Inflammatory macrophage treated with lipopolysaccharide for 4 hours (primary cell): Measurements from ENCODE around the gene GPC3.
"Not testable (repeated sequence)": the region's sequence is repeated elsewhere in the genome, so short reads cannot be mapped to it uniquely, and the experiment has no call there.

ENCODE experiments used
- DNase-seq: peaks from one replicate; pipeline ENCODE4 v3.0.0-alpha.2; 2020

GPC3 gene

DNA sequence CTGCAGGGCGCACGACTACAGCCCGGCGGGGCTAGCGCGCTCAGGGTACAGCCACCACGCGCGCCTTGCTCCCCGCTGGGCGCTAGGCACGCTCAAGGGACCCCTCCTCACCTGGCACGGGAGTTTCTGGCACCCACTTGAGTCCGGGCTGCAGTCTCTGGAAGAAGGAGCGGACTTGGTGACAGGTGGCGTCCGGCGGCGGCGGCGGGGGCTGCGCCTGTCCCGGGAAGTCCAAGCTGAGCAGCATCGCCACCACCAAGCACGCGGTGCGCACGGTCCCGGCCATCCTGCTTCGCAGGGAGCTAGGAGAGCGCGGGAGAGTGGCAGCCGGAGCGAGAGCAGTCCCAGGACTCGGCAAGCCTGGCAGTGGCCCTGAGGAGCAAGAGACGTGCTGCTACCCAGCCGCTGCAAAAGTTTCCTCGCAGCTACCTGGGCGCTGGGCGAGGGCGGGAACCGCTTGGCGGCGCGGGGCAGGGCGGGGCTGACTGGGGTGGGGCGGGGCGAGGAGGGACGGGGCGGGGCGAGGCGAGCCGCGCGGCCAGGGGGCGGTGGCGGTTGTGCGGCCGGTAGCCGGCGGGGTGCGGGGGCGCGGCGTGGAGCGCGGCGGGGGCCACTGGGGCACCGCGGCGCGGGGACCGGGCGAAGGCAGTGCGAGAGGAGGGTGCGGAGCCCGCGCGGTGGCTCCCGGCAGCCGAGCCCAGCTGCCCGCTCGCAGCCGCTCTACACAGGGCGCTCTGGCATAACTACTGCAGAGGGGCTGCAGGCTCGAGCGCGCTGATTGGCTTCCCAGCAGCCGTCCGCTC lies at the start of gene GPC3:
Gene GPC3 (minus strand): TSS at position 431 of the 803 bp plus-strand sequence.
- DNase-seq, result no peak

DNA sequence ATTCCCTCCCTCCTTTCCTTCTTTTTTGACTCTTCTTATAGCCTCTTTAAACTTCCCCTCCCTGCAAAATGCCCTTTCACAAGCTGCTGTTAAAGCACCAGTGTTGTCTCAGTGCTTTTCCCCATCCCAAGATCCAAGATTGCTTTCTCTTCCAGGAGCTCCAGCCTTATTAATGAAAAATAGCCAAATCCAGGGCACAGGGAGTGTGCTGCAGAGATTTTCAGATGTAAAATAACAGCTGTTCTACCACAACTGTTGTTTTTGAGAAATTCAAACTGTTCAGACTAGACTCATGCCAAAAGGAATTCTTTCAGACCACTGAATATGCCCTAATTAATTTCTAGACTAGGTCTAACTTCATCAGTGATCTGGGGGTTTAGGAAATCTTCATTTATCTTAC lies 47.0 kb upstream of the GPC3 start:
- no peak for DNase-seq

DNA sequence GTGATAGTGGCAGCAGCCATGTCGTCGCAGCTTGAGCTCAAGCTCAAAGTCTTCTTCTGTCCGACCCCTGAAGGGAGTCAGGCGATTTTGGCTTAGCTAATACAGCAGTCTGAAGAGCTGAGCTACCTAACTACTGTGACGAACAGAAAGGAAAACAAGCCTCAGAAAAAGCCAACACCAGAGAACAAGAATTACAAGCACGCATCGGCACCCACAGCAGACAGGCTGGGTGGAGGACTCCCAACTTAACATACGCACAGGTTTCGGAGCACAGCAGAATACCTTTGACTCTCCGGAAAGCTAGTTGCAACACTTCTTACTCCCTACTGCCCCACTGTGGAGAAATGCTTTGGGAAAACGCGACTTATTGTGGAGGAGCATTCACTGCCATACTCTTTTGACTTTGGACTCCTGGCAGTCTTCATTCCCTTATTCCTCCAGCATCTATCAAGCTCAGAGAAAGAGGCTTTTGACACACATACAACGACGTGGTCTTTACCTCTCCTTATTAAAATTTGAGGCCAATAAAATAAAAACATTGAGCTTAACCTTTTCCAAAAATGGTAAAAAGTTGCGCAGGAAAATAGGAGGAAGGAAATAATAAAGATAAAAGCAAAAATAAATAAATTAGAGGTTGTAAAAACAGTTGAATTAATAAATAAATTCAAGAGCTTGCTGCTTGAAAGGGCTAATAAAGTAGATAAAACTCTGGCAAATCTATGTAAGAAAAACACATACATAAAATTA lies 41.3 kb upstream of the GPC3 start:
- no peak for DNase-seq

DNA sequence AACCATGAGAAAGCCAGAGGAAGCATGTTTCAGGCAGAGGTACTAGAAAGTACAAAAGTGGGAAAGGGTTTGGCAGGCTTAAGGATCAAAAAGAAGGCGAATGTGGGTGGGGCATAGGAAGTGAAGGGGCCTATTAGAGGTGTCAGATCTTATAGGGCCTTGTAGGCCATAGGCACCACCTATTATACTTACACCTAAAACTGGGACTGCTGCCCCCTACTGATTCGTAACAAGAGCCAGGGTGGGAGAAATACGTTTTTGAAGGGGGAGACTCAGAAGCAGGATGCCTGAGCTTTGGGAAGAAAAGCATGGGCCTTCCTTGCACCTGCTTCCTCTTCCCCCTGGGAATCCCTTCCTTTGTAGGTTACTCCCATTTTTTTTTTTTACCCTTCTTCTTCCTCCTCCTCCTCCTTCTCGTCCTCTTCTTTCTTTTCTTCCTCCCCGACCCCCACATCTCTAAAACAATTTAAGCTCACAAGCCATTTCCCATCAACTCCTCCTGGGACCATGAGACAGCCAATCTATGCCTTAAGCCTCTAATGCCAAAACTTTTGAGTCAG lies 40.7 kb upstream of the GPC3 start:
- no peak for DNase-seq

DNA sequence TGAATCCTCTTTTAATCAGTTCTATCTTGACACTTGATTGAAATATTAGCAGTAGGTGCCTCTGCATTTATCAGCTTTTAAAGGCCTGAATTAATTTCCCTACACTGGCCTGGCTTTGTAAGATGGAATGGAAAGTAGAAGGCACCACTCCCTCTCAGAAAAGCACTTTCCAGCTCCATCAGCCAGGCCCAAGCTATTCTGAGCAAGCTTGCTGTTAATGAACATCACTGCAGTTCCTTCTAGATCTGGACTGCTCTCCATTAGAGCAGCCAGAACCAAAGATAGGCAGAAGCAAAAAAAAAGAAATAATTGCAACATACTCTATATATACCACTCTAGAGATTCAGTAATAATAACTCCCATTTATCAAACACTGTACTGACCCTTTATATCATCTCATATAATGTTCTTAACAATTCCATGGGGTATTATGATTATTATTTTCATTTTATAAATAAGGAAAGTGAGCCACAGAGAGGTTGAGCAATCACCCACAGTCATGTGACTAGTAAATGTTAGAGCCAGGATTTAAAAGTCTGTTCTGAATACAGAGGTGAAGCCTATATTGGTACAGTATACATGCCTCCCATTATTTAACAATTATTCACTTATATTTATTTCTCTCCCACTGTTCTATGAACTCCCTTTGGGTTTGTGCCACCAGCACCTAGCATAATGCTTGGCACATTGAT lies 39.4 kb upstream of the GPC3 start:
- no peak for DNase-seq

DNA sequence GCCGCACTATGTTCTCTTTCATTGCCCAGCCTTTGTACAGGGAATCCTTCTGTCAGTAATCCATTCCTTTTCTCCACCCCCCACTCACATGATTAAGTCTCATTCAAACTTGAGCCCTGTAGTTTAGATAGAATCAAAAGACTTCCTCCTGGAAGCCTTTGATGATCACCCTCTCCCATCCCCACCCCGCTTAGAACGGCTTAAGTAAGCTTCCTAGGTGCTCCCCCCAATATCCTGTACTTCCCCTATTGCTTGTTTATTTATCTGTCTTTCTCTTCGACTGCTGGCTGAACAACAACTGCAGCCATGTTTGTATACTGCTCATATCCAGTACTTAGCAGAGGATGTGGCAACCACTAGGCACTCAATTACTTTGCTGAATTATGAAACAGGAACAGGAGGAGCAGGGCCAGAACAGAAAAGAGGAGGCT lies 38.5 kb upstream of the GPC3 start:
- peak; percentile 28 for DNase-seq

DNA sequence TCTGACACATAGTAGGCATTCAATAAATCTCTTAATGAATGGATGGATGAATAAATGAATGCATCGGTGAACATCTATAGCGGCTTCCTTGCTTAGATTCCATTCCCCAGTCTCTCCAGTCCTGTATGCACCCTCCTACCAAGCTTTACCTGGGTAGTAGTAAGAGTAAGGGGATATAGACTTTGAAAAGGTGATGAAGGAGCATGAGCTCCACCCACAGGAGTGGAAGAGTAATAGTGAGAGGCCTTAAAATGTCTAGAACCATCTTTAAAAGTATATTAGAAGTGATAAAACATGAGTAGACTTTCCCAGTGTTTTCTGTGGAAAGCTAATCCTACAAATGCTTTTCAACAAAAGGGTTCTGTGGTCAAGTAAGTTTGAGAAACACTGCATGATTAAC lies 35.5 kb upstream of the GPC3 start:
- no peak for DNase-seq

DNA sequence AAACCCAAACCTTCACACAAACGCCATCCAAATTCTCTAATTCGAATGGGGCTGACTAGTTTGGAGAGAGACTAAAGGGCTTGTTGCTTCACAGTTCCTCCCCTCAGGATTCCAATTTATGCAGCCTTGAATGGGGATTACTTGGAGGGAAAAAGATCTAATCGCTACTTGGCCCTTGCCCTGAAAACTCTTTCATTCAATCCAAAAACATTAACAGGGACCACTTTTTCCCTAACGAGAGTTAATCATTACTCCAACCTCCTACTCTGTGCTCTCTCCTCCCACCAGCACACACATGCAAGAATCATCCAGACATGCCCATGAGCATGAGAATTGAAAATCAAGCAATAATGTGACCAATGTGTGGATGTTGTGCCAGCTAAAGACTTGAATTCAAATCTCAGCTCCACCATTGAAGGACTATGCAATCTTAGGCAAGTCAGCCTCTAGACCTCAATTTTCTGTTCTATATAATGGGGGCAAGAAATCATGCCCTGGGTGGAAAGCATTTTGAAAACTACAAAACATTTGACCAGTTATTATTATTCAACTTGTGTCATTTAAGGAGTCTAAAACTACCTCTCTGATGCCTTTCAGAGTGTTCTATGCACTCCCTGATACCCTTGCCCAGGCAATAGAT lies 34.3 kb upstream of the GPC3 start:
- no peak for DNase-seq

DNA sequence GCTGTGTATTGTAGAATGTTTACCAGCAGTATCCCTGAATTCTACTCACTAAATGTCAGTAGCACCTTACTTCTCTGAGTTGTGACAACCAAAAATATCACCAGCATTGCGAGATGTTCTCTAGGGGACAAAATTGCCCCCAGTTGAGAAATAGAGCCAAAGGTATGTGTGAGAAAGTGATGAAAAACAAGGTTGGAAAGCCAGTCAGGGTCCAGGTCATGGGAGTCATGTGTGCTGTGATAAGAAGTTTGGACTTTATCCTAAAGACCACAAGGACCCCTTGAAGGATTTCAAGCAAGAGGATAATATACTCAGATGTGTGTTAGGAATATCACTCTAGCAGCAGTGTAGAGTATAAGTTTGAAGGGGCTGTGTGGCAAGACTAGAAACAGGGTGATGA lies 30.9 kb upstream of the GPC3 start:
- not testable (repeated sequence) for DNase-seq

DNA sequence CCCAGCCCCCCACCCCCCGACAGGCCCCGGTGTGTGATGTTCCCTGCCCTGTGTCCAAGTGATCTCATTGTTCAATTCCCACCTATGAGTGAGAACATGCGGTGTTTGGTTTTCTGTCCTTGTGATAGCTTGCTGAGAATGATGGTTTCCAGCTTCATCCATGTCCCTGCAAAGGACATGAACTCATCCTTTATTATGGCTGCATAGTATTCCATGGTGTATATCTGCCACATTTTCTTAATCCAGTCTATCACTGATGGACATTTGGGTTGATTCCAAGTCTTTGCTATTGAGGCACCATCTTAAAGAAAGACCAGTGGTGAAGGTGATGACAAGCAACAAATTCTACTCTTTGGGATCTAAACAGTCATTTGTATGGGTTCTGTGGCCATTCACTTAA lies 30.1 kb upstream of the GPC3 start:
- not testable (repeated sequence) for DNase-seq

DNA sequence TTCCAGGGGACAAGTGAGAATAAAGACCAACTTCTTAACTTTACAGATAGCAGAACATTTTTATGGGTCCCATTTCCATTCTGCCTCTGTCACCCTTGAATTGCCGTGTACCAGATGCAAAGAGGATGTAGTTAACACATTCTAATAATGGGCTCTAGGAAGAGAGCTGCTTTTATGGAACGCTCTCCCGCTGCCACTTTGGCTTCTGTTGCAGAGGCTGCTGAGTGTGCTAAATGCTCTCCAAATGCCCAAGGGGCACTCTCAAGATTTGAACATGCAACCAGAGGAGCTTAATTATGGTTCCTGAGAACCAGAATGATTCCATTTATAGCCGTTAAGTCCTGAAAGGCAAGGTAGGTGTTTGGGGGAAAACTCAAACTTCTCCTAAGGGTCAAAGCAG lies 28.1 kb upstream of the GPC3 start:
- no peak for DNase-seq

DNA sequence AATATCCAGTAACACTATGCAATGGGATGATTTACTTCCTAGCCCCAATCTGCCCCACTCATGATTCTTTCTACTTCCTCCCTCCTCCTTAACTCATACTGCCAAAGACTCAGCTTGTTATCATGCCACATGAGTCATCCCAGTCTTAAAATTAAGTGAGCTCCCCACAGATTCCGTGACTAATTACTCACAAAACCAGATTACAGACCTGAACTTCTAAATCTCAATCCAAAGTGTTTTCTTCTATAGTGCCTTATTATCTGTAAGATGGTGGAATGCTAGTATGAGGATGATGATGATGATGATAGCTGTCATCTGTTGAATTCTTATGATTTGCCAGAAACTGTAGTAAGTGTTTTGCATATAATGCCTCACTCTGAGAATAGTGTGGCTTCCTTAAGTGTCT lies 27.7 kb upstream of the GPC3 start:
- no peak for DNase-seq

DNA sequence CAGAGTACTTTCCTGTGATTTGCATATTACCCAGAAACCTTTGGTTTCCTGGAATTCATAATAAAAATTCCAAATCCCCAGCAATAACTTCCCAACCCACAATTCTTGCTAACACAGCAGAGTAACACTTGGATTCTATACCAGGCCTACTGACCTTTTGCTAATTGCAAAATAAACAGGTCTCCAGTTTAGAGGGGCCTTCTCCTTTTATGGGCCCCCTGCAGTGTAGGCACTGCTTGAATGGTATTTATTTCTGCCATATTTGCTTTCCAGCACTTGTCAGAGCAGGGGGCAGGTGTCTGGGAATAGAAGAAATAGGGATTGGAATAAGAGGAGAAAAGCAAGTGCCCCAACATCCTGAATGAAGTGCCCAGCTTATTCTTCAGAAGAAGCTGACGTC lies 25.3 kb upstream of the GPC3 start:
- no peak for DNase-seq

DNA sequence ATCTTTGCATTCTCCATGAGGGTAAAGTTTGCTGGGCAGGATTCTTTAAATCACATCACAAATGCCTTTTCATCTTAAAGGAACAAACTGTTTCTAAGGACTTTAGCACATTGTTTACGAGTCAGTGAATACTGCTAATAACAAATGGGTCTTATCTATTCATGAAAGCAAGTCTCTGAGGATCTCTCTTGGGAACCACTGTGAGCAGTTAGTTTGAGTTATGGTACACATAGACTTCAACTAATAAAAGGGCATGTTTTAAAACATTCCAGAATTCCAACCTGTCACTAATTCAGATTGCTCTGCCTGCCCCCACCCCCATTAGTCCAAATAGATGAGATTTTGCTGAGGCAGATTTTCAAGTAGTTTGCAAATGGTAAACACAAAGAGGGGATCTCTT lies 22.3 kb upstream of the GPC3 start:
- DNase-seq, result no peak

DNA sequence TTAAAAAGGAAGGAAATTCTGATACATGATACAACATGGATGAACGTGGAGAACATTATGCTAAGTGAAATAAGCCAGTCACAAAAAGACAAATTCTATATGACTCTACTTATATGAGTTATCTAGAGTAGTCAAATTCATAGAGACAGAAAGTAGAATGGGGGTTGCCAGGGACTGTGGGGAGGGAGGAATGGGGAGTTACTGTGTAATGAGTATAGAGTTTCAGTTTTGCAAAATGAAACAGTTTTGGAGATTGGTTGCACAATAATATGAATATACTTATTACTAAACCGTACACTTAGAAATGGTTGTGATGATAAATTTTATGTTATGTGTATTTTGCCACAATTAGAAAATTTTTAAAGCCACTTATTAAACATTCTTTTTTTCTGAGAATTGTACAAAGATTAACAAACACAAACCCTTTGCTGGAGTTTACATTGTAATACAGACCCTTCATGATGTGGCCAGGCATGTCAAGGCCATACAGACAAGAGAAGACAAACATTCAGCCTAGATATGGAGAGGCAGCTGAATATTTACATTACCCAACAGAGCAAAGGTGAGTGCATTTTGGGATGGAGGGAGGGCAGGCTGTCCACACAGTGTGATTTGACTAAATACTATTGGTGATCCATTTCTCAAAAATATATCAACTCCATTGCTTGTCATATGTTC lies 21.2 kb upstream of the GPC3 start:
- DNase-seq, result peak; percentile 0

DNA sequence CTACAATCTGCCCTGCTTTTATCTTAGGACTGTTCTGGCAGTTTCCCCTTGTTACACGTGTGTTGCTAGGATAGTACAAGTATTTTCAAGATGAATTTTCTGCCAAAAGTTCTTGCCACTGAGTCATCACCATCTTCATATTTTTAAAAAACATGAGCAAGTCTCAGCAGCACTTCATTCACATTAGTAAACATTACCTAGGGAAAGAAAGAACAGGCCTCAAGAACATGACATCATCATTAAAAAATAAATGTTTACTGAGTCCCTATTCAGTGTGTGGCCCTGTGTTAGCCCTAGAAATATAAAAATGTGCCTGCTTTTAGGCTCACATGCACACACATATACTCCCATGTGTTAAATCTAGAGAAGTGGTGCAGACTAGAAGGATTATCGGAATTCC lies 18.7 kb upstream of the GPC3 start:
- DNase-seq, result no peak

DNA sequence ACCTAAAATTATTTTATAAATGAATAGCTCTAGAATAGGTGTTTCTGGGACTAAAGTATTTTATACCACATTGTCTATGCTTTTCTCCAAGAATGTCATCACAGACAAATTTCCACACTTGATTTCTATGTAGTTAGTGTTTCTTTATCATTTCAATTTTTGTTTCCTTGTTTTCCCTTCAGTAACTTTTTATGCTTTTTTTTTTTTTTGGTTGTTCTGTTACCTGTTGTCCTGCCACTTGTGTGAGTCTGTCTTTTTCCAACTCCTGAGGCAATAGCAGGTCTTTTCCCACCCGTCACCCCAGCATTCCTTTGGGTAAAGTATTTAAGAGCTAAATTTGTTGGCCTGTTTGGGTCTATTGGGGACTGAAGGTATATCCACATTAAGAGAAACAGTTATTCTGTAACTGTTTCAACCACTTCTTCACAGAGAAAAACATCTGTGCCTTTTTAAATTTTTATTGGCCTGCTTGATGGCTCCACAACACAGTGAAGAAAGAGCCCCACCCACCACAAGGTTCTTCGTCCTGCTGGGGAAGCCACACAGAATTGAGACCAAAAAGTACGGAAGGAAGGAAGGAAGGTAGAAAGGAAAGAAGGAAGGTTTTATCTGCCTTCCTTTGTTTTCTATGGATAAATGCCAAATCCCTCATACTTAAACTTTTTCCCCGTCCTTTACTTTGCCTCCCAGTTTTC lies 17.7 kb upstream of the GPC3 start:
- no peak for DNase-seq

DNA sequence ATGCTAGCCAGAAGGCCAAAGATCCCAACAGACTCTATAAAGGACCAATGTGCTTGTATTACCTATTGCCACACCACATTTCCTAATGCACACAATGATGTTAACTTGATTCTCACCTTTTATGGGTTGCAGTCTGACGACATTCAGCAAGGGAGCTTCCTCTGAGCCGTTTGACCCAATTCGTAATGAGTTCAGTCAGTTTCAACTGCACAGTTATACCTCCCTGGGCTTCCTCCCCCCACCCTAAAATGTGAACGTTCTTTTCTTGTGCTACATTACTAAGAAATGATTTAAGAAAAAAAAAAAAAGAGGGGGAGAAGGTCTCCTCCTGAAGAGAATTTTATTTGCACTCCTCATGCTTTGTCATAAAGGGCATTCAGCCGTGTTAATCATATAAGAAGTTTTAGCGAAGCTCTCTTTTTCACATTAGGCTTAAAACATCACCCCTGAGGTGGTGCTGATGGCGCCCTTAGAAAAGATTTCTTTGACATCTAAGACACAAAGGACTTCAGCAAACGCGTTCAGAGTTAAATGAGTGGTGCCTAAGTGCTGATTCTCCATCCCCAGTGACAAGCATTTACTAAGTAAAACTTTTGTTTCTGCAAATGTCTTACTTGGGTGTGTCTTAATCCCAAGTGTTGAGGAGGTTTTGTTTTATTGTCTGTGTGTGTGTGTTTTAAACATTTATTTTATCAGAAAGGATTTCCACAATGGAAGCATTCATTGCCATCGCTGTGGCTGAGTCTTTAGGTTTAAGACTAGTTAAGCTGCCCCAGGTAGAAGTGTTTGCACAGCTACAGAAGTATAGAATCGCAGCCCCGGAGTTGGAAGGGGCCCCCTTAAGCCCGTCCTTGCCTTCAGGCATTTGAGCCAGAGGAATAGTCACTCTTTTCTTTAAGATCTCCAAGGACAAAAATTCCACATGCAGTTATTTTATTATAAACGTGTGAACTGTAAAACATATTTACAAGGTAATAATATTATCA lies 15.2 kb upstream of the GPC3 start:
- DNase-seq, result no peak

DNA sequence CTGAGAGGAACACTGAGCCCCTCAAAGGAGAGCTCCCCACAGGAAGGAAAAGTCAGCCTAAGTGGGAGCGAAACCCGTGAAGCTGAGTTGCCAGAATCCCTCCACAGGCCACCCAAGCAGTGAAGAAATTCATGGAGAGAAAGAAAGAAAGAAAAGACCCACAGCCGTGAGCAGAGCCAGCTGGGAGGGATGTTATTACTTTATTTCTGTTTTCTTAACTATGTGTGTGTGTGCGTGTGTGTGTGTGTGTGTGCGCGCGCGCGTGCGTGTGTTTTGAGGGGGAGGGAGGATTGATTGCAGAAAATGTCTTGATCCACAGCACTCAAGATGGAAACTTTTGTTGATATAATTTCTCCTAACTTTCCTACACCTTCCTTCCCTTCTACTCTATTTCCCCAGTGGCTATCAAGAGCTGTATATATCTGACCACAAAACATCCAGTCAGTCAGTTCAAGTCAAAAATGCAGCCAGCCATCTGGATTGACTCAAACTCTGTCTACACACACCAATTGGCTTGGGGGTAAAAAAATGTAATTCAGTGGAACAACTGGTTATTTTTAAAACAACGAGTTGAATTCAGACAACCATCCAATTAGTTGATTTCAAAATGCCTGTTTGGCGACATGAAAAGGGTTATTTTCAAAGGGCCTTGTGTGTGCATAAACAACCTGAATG lies 13.8 kb upstream of the GPC3 start:
- DNase-seq, result no peak

DNA sequence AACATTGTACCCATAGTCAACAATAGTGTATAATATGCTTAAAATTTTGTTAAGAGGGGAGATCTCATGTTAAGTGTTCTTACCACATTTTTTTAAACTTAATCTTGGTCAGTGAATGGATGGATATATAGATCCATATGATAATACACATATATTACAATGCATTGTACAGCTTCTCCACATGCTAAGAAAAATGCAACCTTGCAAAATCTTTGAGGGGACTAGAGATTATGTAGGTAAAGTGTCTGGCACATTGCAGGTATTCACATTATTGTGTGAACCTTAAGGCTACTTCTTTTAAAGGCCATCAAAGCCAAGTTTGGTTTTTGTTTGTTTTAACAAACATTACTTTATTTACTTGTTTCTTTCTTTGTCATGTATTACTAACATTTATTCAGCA lies 10.4 kb upstream of the GPC3 start:
- DNase-seq, result no peak
